HepG2 (cell line): Measurements from ENCODE around the gene BSN. TPM values are rescaled to one million over a fixed set of nuclear protein-coding genes. Genes with fewer than 3 reads are reported as not detected.

Experiments
- ATAC-seq: fragments of 200-7000 bp; cut with Tn5 transposase; 3 replicates; pipeline ENCODE4 v1.9.1; 2020; ENCODE audit warnings: mild to moderate bottlenecking, moderate library complexity
- BruUV-seq: library from RNA; stranded (reverse); fragments of 400-500 nt; replicated peaks from 2 replicates; lab custom pipeline; 2021; lab: Mats Ljungman, UMichigan
- CTCF ChIA-PET: fragments of 300-600 bp; formaldehyde crosslinking; extraction: SDS; loops from one replicate; lab custom pipeline; 2021; ENCODE audit warnings: low total read pairs, inconsistent platforms, low intra/inter-chr PET ratio; lab: Yijun Ruan, JAX
- POLR2A ChIA-PET: fragments of 350-600 bp; sonication (Branson Sonifier 250); formaldehyde crosslinking; loops from one replicate; lab custom pipeline; 2020; ENCODE audit warnings: antibody characterized with exemption, inconsistent platforms; lab: Yijun Ruan, JAX
- DNase-seq: peaks from one replicate; pipeline ENCODE4 v3.0.0-alpha.2; 2015; ENCODE audit warnings: low spot score
- FAIRE-seq: peaks from 3 replicates; lab custom pipeline; 2011; peaks lifted over from hg19 to GRCh38; lab: Jason Lieb, UNC
- H2AFZ ChIP-seq: one replicate; pipeline ENCODE4 v1.6.1; 2011; ENCODE audit warnings: low read length, inconsistent platforms
- H3K27ac ChIP-seq: fragments of 300-600 bp; 3 replicates; pipeline ENCODE4 v1.8.0; 2011; ENCODE audit warnings: mixed run types, mild to moderate bottlenecking, mixed read lengths, low read length, inconsistent platforms; ENCODE audit not compliant: insufficient read depth; ENCODE audit errors: extremely low read length
- H3K27me3 ChIP-seq, 2 experiments: fragments of 200-600 bp in 1 of 2; 2 replicates in 1 of 2; 3 replicates in 1 of 2; pipeline versions ENCODE4 v1.6.0 to v1.8.0; 2011; ENCODE audit warnings: low read length in 2 of 2, mild to moderate bottlenecking in 2 of 2, moderate library complexity in 2 of 2, inconsistent platforms in 1 of 2; ENCODE audit not compliant: insufficient read depth in 2 of 2, control insufficient read depth in 1 of 2
- H3K36me3 ChIP-seq, 2 experiments: fragments of 200-600 bp in 1 of 2; replicated peaks in 1 of 2; 2 replicates in 1 of 2; 3 replicates in 1 of 2; pipeline versions ENCODE4 v1.5.1 to v1.8.0; 2011; ENCODE audit warnings: low read length in 2 of 2, inconsistent platforms in 1 of 2; ENCODE audit not compliant: insufficient read depth in 2 of 2, control insufficient read depth in 1 of 2
- H3K4me1 ChIP-seq: 2 replicates; pipeline ENCODE4 v1.5.1; 2012; ENCODE audit warnings: low read length, inconsistent platforms; ENCODE audit not compliant: insufficient read depth
- H3K4me2 ChIP-seq: 2 replicates; pipeline ENCODE4 v1.6.0; 2011; ENCODE audit warnings: low read depth, low read length, inconsistent platforms
- H3K4me3 ChIP-seq, 3 experiments: fragments of 200-600 bp in 1 of 3; sonication (generic), shearing (Covaris generic) in 1 of 3; replicated peaks in 1 of 3; 2 replicates each; pipeline ENCODE4 v1.5.1; 2011 to 2016; ENCODE audit warnings: low read length in 3 of 3, inconsistent platforms in 2 of 3, low read depth in 2 of 3, mild to moderate bottlenecking in 2 of 3, control low read depth in 1 of 3, mixed read lengths in 1 of 3; ENCODE audit not compliant: insufficient read depth in 1 of 3
- H3K79me2 ChIP-seq: one replicate; pipeline ENCODE4 v1.6.1; 2011; ENCODE audit warnings: low read length, inconsistent platforms; ENCODE audit not compliant: insufficient read depth
- H3K9ac ChIP-seq: 2 replicates; pipeline ENCODE4 v1.6.0; 2011; ENCODE audit warnings: mild to moderate bottlenecking, low read depth, low read length, inconsistent platforms; ENCODE audit not compliant: insufficient read depth
- H3K9me3 ChIP-seq: 2 replicates; pipeline ENCODE4 v1.5.1; 2012; ENCODE audit warnings: mild to moderate bottlenecking, low read length
- H4K20me1 ChIP-seq: 2 replicates; pipeline ENCODE4 v1.6.0; 2011; ENCODE audit warnings: inconsistent platforms, mild to moderate bottlenecking, low read length, moderate library complexity; ENCODE audit not compliant: insufficient read depth
- ARNT2 ChIP-seq: sonication (generic); formaldehyde crosslinking; IDR thresholded peaks from 2 replicates; pipeline ENCODE4 v1.8.0; 2022; ENCODE audit warnings: mild to moderate bottlenecking, low read depth, missing genetic modification reagents, moderate library complexity
- MBD4 ChIP-seq: IDR thresholded peaks from 2 replicates; pipeline ENCODE4 v1.6.1; 2012; ENCODE audit warnings: low read length, inconsistent platforms, borderline replicate concordance
- RFXAP ChIP-seq: sonication (generic); formaldehyde crosslinking; IDR thresholded peaks from 2 replicates; pipeline ENCODE4 v1.4.0; 2020; ENCODE audit warnings: missing genetic modification reagents, borderline replicate concordance
- RORA ChIP-seq: sonication (generic); formaldehyde crosslinking; IDR thresholded peaks from 2 replicates; pipeline ENCODE4 v1.5.0; 2020; ENCODE audit warnings: mild to moderate bottlenecking, missing genetic modification reagents, moderate library complexity
- SP2 ChIP-seq: sonication (generic); formaldehyde crosslinking; IDR thresholded peaks from 2 replicates; pipeline ENCODE4 v1.5.1; 2020; ENCODE audit warnings: mild to moderate bottlenecking, missing genetic modification reagents
- ZMAT3 ChIP-seq: sonication (generic); formaldehyde crosslinking; conservative IDR thresholded peaks from 2 replicates; pipeline ENCODE4 v1.7.0; 2021; ENCODE audit warnings: missing genetic modification reagents
- ZNF20 ChIP-seq: sonication (generic); formaldehyde crosslinking; IDR thresholded peaks from 2 replicates; pipeline ENCODE4 v1.4.0; 2020; ENCODE audit warnings: mild to moderate bottlenecking, moderate library complexity, missing genetic modification reagents
- ZNF552 ChIP-seq: sonication (generic); formaldehyde crosslinking; IDR thresholded peaks from 2 replicates; pipeline ENCODE4 v1.9.0; 2022; ENCODE audit warnings: missing genetic modification reagents, mild to moderate bottlenecking, borderline replicate concordance
- ZNF703 ChIP-seq: sonication (generic); formaldehyde crosslinking; IDR thresholded peaks from 2 replicates; pipeline ENCODE4 v1.5.1; 2020; ENCODE audit warnings: missing genetic modification reagents, mild to moderate bottlenecking, moderate library complexity, borderline replicate concordance
- ZNF768 ChIP-seq: sonication (generic); formaldehyde crosslinking; IDR thresholded peaks from 2 replicates; pipeline ENCODE4 v1.4.0; 2020; ENCODE audit warnings: missing genetic modification reagents
- WGBS: methylation state at CpG from one replicate; pipeline ENCODE4 v1.1.6; 2017; ENCODE audit warnings: low lambda C conversion rate; 5-methylcytosine and 5-hydroxymethylcytosine counted together
- in situ Hi-C: cut with HindIII; loops from 2 replicates; pipeline ENCODE4 v1.10.0; 2017; ENCODE audit warnings: low pct_unique_long_range_greater_than_20kb; ENCODE audit not compliant: extremely low pct_ligation_motif_present
- intact Hi-C: fragments of 100-400 bp; cut with micrococcal nuclease; formaldehyde crosslinking; loops from one replicate; pipeline ENCODE4 v1.10.0; 2022; ENCODE audit not compliant: unreplicated experiment
- polyA plus RNA-seq, 8 experiments: library from polyadenylated mRNA; depleted of rRNA in 3 of 8; stranded (reverse) in 7 of 8; unstranded in 1 of 8; fragments of >200 nt; fragmentation: Illumina TruSeq in 4 of 8; extraction: Trizol in 4 of 8; gene quantifications; 2 replicates each; pipeline versions ENCODE4 v1.2.1 to v1.2.3, GENCODE V29; 2011 to 2016; ENCODE audit warnings: low read depth in 4 of 8, missing spikeins in 1 of 8, mixed read lengths in 1 of 8; ENCODE audit not compliant: insufficient read depth in 1 of 8
- total RNA-seq, 5 experiments: library from RNA; depleted of rRNA; stranded (reverse); fragments of >200 nt; fragmentation: Illumina TruSeq; extraction: Trizol; gene quantifications; 2 replicates each; pipeline ENCODE4 v1.2.3, GENCODE V29; 2016; ENCODE audit warnings: low read depth in 1 of 5
- TF ChIP-seq, protein P1 (sequence below): IDR thresholded peaks from 2 replicates; pipeline ENCODE4 v1.6.1; 2016; ENCODE audit warnings: mild to moderate bottlenecking
- TF ChIP-seq, protein P2 (sequence below): sonication (generic); formaldehyde crosslinking; IDR thresholded peaks from 2 replicates; pipeline ENCODE4 v1.4.0; 2020; ENCODE audit warnings: mild to moderate bottlenecking, missing genetic modification reagents, borderline replicate concordance
- TF ChIP-seq, protein P3 (sequence below): sonication (generic); formaldehyde crosslinking; IDR thresholded peaks from 2 replicates; pipeline ENCODE4 v1.8.1; 2023; ENCODE audit warnings: mild to moderate bottlenecking, missing genetic modification reagents
- TF ChIP-seq, protein P4 (sequence below): sonication (generic); formaldehyde crosslinking; IDR thresholded peaks from 2 replicates; pipeline ENCODE4 v1.8.0; 2022; ENCODE audit warnings: mild to moderate bottlenecking, missing genetic modification reagents
- TF ChIP-seq, protein P5 (sequence below): sonication (generic); formaldehyde crosslinking; IDR thresholded peaks from 2 replicates; pipeline ENCODE4 v1.8.1; 2022; ENCODE audit warnings: low read depth, mild to moderate bottlenecking, missing genetic modification reagents

BSN gene
- total and polyA plus RNA-seq, 2 of the 13 experiments (the other 11 are each of a cell fraction or from before 2014, with no cell fraction given) = 0.42 to 0.86 TPM

DNA sequence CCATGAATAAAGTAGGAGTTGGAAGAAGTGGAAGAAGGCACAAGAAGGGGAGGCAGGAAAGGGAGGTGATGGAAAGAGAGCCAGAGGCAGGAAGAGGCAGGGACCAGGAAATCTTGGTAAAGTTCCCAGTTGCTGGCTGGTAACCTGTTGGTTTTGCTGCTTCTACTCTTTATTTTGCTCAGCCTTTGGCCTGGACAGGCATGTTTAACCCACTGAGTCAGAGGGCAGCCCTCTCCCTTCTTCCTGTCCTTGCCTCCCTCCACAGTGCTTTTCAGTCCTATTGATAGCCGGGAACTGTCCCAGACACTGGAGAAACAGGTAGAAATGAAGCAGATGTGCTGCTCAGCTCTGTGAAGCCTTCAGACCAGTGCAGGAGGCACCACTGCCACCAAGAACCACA lies 76.5 kb downstream of the BSN start:
- in situ Hi-C loops = no loop called here
- POLR2A ChIA-PET = no interaction called here
- H3K36me3 ChIP-seq = no peaks in the 10 kb centered on the region; a peak in 1 of 5 replicates
- TF ChIP-seq, protein P1, sequence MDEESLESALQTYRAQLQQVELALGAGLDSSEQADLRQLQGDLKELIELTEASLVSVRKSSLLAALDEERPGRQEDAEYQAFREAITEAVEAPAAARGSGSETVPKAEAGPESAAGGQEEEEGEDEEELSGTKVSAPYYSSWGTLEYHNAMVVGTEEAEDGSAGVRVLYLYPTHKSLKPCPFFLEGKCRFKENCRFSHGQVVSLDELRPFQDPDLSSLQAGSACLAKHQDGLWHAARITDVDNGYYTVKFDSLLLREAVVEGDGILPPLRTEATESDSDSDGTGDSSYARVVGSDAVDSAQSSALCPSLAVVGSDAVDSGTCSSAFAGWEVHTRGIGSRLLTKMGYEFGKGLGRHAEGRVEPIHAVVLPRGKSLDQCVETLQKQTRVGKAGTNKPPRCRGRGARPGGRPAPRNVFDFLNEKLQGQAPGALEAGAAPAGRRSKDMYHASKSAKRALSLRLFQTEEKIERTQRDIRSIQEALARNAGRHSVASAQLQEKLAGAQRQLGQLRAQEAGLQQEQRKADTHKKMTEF (CRISPR knock-in tag) = no peak
- TF ChIP-seq, protein P2, sequence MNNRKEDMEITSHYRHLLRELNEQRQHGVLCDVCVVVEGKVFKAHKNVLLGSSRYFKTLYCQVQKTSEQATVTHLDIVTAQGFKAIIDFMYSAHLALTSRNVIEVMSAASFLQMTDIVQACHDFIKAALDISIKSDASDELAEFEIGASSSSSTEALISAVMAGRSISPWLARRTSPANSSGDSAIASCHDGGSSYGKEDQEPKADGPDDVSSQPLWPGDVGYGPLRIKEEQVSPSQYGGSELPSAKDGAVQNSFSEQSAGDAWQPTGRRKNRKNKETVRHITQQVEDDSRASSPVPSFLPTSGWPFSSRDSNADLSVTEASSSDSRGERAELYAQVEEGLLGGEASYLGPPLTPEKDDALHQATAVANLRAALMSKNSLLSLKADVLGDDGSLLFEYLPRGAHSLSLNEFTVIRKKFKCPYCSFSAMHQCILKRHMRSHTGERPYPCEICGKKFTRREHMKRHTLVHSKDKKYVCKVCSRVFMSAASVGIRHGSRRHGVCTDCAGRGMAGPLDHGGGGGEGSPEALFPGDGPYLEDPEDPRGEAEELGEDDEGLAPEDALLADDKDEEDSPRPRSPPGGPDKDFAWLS (CRISPR knock-in tag) = no peak
- no peak for TF ChIP-seq ZNF703 (CRISPR knock-in tag)
- TF ChIP-seq, protein P3, sequence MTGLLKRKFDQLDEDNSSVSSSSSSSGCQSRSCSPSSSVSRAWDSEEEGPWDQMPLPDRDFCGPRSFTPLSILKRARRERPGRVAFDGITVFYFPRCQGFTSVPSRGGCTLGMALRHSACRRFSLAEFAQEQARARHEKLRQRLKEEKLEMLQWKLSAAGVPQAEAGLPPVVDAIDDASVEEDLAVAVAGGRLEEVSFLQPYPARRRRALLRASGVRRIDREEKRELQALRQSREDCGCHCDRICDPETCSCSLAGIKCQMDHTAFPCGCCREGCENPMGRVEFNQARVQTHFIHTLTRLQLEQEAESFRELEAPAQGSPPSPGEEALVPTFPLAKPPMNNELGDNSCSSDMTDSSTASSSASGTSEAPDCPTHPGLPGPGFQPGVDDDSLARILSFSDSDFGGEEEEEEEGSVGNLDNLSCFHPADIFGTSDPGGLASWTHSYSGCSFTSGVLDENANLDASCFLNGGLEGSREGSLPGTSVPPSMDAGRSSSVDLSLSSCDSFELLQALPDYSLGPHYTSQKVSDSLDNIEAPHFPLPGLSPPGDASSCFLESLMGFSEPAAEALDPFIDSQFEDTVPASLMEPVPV (CRISPR knock-in tag) = no peak
- no peak for TF ChIP-seq ZNF768 (CRISPR knock-in tag)
- TF ChIP-seq, protein P4, sequence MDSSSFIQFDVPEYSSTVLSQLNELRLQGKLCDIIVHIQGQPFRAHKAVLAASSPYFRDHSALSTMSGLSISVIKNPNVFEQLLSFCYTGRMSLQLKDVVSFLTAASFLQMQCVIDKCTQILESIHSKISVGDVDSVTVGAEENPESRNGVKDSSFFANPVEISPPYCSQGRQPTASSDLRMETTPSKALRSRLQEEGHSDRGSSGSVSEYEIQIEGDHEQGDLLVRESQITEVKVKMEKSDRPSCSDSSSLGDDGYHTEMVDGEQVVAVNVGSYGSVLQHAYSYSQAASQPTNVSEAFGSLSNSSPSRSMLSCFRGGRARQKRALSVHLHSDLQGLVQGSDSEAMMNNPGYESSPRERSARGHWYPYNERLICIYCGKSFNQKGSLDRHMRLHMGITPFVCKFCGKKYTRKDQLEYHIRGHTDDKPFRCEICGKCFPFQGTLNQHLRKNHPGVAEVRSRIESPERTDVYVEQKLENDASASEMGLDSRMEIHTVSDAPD = no peak
- no peak for TF ChIP-seq SP2
- TF ChIP-seq, protein P5, sequence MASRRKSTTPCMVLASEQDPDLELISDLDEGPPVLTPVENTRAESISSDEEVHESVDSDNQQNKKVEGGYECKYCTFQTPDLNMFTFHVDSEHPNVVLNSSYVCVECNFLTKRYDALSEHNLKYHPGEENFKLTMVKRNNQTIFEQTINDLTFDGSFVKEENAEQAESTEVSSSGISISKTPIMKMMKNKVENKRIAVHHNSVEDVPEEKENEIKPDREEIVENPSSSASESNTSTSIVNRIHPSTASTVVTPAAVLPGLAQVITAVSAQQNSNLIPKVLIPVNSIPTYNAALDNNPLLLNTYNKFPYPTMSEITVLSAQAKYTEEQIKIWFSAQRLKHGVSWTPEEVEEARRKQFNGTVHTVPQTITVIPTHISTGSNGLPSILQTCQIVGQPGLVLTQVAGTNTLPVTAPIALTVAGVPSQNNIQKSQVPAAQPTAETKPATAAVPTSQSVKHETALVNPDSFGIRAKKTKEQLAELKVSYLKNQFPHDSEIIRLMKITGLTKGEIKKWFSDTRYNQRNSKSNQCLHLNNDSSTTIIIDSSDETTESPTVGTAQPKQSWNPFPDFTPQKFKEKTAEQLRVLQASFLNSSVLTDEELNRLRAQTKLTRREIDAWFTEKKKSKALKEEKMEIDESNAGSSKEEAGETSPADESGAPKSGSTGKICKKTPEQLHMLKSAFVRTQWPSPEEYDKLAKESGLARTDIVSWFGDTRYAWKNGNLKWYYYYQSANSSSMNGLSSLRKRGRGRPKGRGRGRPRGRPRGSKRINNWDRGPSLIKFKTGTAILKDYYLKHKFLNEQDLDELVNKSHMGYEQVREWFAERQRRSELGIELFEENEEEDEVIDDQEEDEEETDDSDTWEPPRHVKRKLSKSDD (CRISPR knock-in tag) = no peak
- no peak for TF ChIP-seq RFXAP
- no peak for TF ChIP-seq MBD4
- no peak for TF ChIP-seq ZNF552 (CRISPR knock-in tag)
- TF ChIP-seq ZMAT3 = no peak
- no peak for TF ChIP-seq ARNT2 (CRISPR knock-in tag)
- TF ChIP-seq RORA (CRISPR knock-in tag) = no peak
- no peak for TF ChIP-seq ZNF20 (CRISPR knock-in tag)

More for the DNA sequence above, 76.5 kb downstream of the BSN start:
- Histone ChIP-seq H3K79me2 (no peaks in the 10 kb centered on the region), H3K27ac (no peak overlapping the region), H3K4me2 (no peak overlapping the region), H2AFZ (no peak overlapping the region), H3K4me1 (no peaks in the 10 kb centered on the region), H3K27me3 (no peaks in the 10 kb centered on the region), H3K9ac (no peak overlapping the region), H3K9me3 (no peaks in the 10 kb centered on the region), H4K20me1 (no peaks in the 10 kb centered on the region), H3K4me3 (no peak overlapping the region)
- CTCF ChIA-PET = no interaction called here
- FAIRE-seq (no peak), DNase-seq (no peak), ATAC-seq (no peak)
- intact Hi-C loops = no loop called here
- BruUV-seq = no TSS peak
- WGBS = 100% methylated on average over 1 of the region's 1 CpG
